ENCODE data around the gene UNC45A.

GRCh38 chr15:90955624-90956273 is 20.7 kb downstream of the UNC45A start:
- TF ChIP-seq EZH2 (IDR thresholded peaks at IDR 0.05) (no peak), POLR2AphosphoS5 (IDR thresholded peaks at IDR 0.05; ENCODE audit: borderline replicate concordance, low read depth, low read length) (no peak)

All from SK-N-MC (cell line).